ENCODE results near the gene REC8. TPM values are rescaled to one million over a fixed set of nuclear protein-coding genes. Genes with fewer than 3 reads are reported as not detected.

The REC8 gene
- total RNA-seq, 1 donor, result 8.1 TPM

Small RNA genes lying within 50 kb of the gene (small RNA-seq; reads per million reads assigned to genes)
- gene AL136295.4, result not detected
- not detected for gene CHMP4A
- gene IPO4, result not detected
- gene IRF9, result 0.49 reads per million
- not detected for gene MDP1
- not detected for gene RNA5SP383

Other genes starting within 250 kb of the REC8 start
- gene DHRS4, start 218.3 kb upstream of the REC8 start, total RNA-seq, result 33.3 and 35.4 TPM in 2 replicates
- gene DHRS4L2, start 183.2 kb upstream of the REC8 start, total RNA-seq, result 11.1 and 12.2 TPM in 2 replicates
- gene CARMIL3, start 120.1 kb upstream of the REC8 start, total RNA-seq, result 0.14 TPM in 1 of 2 replicates, not detected in the other
- gene CPNE6, start 100.5 kb upstream of the REC8 start, total RNA-seq, result not detected in 2 replicates
- gene PCK2, start 77.8 kb upstream of the REC8 start, total RNA-seq, result 6.6 and 11.2 TPM in 2 replicates
- 35.8 and 36.3 TPM in 2 replicates for gene DCAF11, start 57.3 kb upstream of the REC8 start, total RNA-seq
- 0.40 and 0.57 TPM in 2 replicates for gene NRL, start 57.1 kb upstream of the REC8 start, total RNA-seq
- 0.27 TPM in 1 of 2 replicates, not detected in the other for gene FITM1, start 41.4 kb upstream of the REC8 start, total RNA-seq
- gene PSME1, start 35.9 kb upstream of the REC8 start, total RNA-seq, result 86.7 and 90.6 TPM in 2 replicates
- 14.9 and 15.3 TPM in 2 replicates for gene EMC9, start 30.5 kb upstream of the REC8 start, total RNA-seq
- 76.7 and 77.1 TPM in 2 replicates for gene PSME2, start 25.5 kb upstream of the REC8 start, total RNA-seq
- gene RNF31, start 24.6 kb upstream of the REC8 start, total RNA-seq, result 42.4 and 54.4 TPM in 2 replicates
- 24.3 and 32.3 TPM in 2 replicates for gene IRF9, start 10.8 kb upstream of the REC8 start, total RNA-seq
- 53.7 and 54.7 TPM in 2 replicates for gene IPO4, start 16.7 kb downstream of the REC8 start, total RNA-seq
- 52.5 and 61.0 TPM in 2 replicates for gene TM9SF1, start 23.4 kb downstream of the REC8 start, total RNA-seq
- gene TSSK4, start 33.6 kb downstream of the REC8 start, total RNA-seq, result 0.13 TPM in 1 of 2 replicates, not detected in the other
- gene CHMP4A, start 41.4 kb downstream of the REC8 start, total RNA-seq, result 29.4 and 35.6 TPM in 2 replicates
- 3.2 and 6.0 TPM in 2 replicates for gene MDP1, start 44.0 kb downstream of the REC8 start, total RNA-seq
- gene NEDD8, start 60.3 kb downstream of the REC8 start, total RNA-seq, result 118 and 150 TPM in 2 replicates
- 63.4 and 67.2 TPM in 2 replicates for gene GMPR2, start 60.8 kb downstream of the REC8 start, total RNA-seq
- 50.8 and 52.1 TPM in 2 replicates for gene TINF2, start 70.5 kb downstream of the REC8 start, total RNA-seq
- 1.1 and 1.2 TPM in 2 replicates for gene TGM1, start 91.1 kb downstream of the REC8 start, total RNA-seq
- gene RABGGTA, start 99.5 kb downstream of the REC8 start, total RNA-seq, result 26.1 and 34.3 TPM in 2 replicates
- gene DHRS1, start 127.7 kb downstream of the REC8 start, total RNA-seq, result 10.1 and 10.9 TPM in 2 replicates
- gene NOP9, start 127.8 kb downstream of the REC8 start, total RNA-seq, result 31.8 and 34.1 TPM in 2 replicates
- 2.7 and 3.0 TPM in 2 replicates for gene CIDEB, start 135.9 kb downstream of the REC8 start, total RNA-seq
- 10.6 and 10.8 TPM in 2 replicates for gene LTB4R2, start 138.1 kb downstream of the REC8 start, total RNA-seq
- gene LTB4R, start 139.4 kb downstream of the REC8 start, total RNA-seq, result 2.9 and 4.7 TPM in 2 replicates
- 30.9 and 34.2 TPM in 2 replicates for gene ADCY4, start 163.0 kb downstream of the REC8 start, total RNA-seq
- 2.1 and 5.8 TPM in 2 replicates for gene RIPK3, start 167.9 kb downstream of the REC8 start, total RNA-seq
- gene NFATC4, start 196.1 kb downstream of the REC8 start, total RNA-seq, result 12.5 and 20.2 TPM in 2 replicates
- gene NYNRIN, start 226.9 kb downstream of the REC8 start, total RNA-seq, result 11.7 and 12.9 TPM in 2 replicates

Data from thoracic aorta endothelial cell (primary cell).